NT2/D1 (cell line): ENCODE data around the gene LIN28B.

ENCODE experiments used
- YY1 ChIP-seq: IDR thresholded peaks from 2 replicates; pipeline ENCODE4 v1.6.1; 2011; ENCODE audit not compliant: insufficient read length, insufficient read depth
- ZNF274 ChIP-seq: IDR thresholded peaks from 2 replicates; pipeline ENCODE4 v1.6.1; 2011; ENCODE audit warnings: mild to moderate bottlenecking, low read depth, low read length

GRCh38 chr6:104987218-104987617 lies 30.3 kb downstream of the LIN28B start:
- no peak for TF ChIP-seq ZNF274
- TF ChIP-seq YY1, result no peak
